Nephron (organoid): Measurements from ENCODE around the gene ASXL3.

Source experiments
- H3K27ac Mint-ChIP-seq, 3 experiments: 2 replicates each; pipeline ENCODE4 v1.8.0; 2020; ENCODE audit warnings: mixed read lengths in 3 of 3, mild to moderate bottlenecking in 2 of 3, moderate library complexity in 1 of 3
- H3K27me3 Mint-ChIP-seq: 2 replicates; pipeline ENCODE4 v1.8.0; 2021; ENCODE audit warnings: low read depth, mild to moderate bottlenecking, moderate library complexity, mixed read lengths
- H3K36me3 Mint-ChIP-seq: 2 replicates; pipeline ENCODE4 v1.8.0; 2020; ENCODE audit warnings: low read depth, mixed read lengths
- H3K4me1 Mint-ChIP-seq: 2 replicates; pipeline ENCODE4 v1.8.0; 2020; ENCODE audit warnings: mixed read lengths
- H3K4me3 Mint-ChIP-seq, 3 experiments: 2 replicates each; pipeline ENCODE4 v1.8.0; 2020; ENCODE audit warnings: mild to moderate bottlenecking in 3 of 3, mixed read lengths in 3 of 3, moderate library complexity in 2 of 3
- H3K9me3 Mint-ChIP-seq: 2 replicates; pipeline ENCODE4 v1.8.0; 2020; ENCODE audit warnings: mixed read lengths
- TF ChIP-seq, protein P1 (sequence below), 3 experiments: fragments of 200-600 bp; sonication (generic); IDR thresholded peaks; one replicate each; pipeline ENCODE4 v1.5.0; 2021; ENCODE audit warnings: antibody characterized with exemption in 3 of 3; ENCODE audit not compliant: unreplicated experiment in 3 of 3

Gene ASXL3

GRCh38 chr18:33664241-33664874 is 86.3 kb downstream of the ASXL3 start:
- H3K9me3 Mint-ChIP-seq = no peaks in the 10 kb centered on the region

GRCh38 chr18:33665187-33665586 is 87.2 kb downstream of the ASXL3 start:
- Mint-ChIP-seq H3K27me3 (no peaks in the 10 kb centered on the region), H3K27ac (no peak overlapping the region), H3K4me1 (peaks cover 25% of the 10 kb centered on the region), H3K9me3 (no peaks in the 10 kb centered on the region), H3K36me3 (peaks cover 7% of the 10 kb centered on the region), H3K4me3 (no peak overlapping the region)
- TF ChIP-seq, protein P1, sequence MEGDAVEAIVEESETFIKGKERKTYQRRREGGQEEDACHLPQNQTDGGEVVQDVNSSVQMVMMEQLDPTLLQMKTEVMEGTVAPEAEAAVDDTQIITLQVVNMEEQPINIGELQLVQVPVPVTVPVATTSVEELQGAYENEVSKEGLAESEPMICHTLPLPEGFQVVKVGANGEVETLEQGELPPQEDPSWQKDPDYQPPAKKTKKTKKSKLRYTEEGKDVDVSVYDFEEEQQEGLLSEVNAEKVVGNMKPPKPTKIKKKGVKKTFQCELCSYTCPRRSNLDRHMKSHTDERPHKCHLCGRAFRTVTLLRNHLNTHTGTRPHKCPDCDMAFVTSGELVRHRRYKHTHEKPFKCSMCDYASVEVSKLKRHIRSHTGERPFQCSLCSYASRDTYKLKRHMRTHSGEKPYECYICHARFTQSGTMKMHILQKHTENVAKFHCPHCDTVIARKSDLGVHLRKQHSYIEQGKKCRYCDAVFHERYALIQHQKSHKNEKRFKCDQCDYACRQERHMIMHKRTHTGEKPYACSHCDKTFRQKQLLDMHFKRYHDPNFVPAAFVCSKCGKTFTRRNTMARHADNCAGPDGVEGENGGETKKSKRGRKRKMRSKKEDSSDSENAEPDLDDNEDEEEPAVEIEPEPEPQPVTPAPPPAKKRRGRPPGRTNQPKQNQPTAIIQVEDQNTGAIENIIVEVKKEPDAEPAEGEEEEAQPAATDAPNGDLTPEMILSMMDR (IDR thresholded peaks at IDR 0.05; ENCODE audit: unreplicated experiment in 3 of 3) = no peak

More at GRCh38 chr18:33664241-33664874, 86.3 kb downstream of the ASXL3 start:
- TF ChIP-seq, protein P1 (IDR thresholded peaks at IDR 0.05; ENCODE audit: unreplicated experiment in 3 of 3) = no peak
- H3K27ac Mint-ChIP-seq = no peak overlapping the region
- no peak overlapping the region for H3K4me3 Mint-ChIP-seq
- peaks cover 25% of the 10 kb centered on the region for H3K4me1 Mint-ChIP-seq
- H3K27me3 Mint-ChIP-seq = no peaks in the 10 kb centered on the region
- peaks cover 7% of the 10 kb centered on the region for H3K36me3 Mint-ChIP-seq

DNA sequence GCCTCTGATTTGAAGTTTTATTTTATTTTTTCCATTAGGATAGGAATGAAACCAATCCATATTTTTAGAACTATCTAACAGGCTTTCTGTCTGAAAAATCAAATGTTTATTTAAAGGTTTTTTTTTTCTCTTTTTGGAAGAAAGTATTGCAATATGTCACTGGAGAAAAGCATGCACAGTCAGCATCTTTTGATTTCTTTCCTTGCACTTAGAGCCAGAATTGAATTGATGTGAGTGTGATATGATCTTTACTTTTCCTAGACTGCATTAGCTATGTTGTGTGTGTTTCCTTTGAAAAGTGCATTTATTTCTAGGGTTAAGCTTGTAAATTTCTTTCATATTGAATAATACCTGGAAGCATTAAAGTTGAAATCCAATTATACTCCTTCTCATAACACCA is 87.6 kb downstream of the ASXL3 start:
- H3K4me3 Mint-ChIP-seq = no peak overlapping the region
- H3K36me3 Mint-ChIP-seq = peaks cover 7% of the 10 kb centered on the region
- H3K27ac Mint-ChIP-seq = peak overlapping the region in 2 of 3 experiments; percentile 1 to 5
- H3K9me3 Mint-ChIP-seq = no peaks in the 10 kb centered on the region
- TF ChIP-seq, protein P1 (IDR thresholded peaks at IDR 0.05; ENCODE audit: unreplicated experiment in 3 of 3) = no peak
- no peaks in the 10 kb centered on the region for H3K27me3 Mint-ChIP-seq
- peaks cover 20% of the 10 kb centered on the region for H3K4me1 Mint-ChIP-seq

DNA sequence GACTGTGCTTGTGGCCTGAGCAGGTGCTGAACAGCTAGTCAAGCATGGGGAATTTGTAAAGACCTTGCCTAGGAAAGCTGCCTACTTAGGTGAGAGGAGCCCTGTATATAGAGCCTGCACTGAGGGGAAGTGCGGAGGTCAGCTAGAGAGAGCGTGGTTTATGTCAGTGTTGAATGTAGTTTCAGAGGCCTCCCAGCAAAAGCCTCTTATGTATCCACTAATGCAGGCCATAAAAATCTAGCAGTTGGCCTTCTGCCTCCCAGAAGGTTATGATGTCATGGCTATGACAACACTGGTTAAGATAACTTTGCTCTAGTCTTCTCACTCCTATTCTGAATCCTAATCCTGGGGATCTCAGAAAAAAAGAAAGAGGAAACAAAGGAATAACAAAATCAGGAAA is 88.9 kb downstream of the ASXL3 start:
- Mint-ChIP-seq H3K4me1 (peaks cover 19% of the 10 kb centered on the region), H3K4me3 (no peak overlapping the region), H3K27me3 (no peaks in the 10 kb centered on the region), H3K36me3 (peaks cover 12% of the 10 kb centered on the region), H3K9me3 (no peaks in the 10 kb centered on the region), H3K27ac (peak overlapping the region in 2 of 3 experiments; percentile 13 to 79)
- TF ChIP-seq, protein P1 (IDR thresholded peaks at IDR 0.05; ENCODE audit: unreplicated experiment in 3 of 3) = no peak

DNA sequence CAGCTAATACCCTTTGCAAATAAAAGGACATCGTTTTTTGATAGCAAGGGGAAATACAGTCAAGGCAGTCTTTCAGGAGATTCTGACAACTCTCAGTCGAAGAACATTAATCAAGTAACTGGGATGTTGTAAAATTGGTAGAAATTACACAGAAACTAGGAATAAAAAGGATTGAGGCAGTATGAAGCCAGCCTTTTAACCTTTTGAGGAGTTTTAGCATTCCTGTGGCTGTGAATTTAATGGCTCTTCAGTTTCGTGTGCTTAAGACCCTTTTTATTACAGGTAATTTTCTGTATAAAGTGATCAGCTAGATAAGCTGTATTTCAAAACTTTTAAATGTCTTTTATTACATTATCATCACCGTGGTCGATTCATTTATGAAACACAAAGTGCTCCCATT is 91.6 kb downstream of the ASXL3 start:
- Mint-ChIP-seq H3K27ac (no peak overlapping the region), H3K9me3 (no peaks in the 10 kb centered on the region), H3K36me3 (peaks cover 18% of the 10 kb centered on the region), H3K4me3 (no peak overlapping the region), H3K4me1 (peaks cover 19% of the 10 kb centered on the region), H3K27me3 (no peaks in the 10 kb centered on the region)
- TF ChIP-seq, protein P1 (IDR thresholded peaks at IDR 0.05; ENCODE audit: unreplicated experiment in 3 of 3) = no peak

DNA sequence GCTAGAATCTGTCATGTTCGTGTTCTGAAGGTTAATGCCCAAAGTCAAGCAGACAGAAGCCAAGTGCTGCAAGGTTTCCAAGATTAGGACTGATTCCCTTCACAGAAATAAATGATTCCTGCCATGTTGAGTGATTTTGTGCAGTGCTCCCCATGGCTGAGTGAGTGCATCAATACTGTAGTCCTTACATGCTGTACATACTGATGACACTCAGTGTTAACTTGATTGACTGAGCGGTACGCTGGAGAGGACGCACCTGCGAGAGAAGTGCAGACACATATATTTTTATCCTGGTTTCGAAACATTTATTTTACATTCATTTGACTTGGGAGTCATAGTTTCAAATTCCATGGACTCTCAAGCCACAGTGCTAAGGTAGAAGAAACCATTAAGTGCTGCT is 92.0 kb downstream of the ASXL3 start:
- TF ChIP-seq, protein P1 (IDR thresholded peaks at IDR 0.05; ENCODE audit: unreplicated experiment in 3 of 3) = no peak
- H3K9me3 Mint-ChIP-seq = no peaks in the 10 kb centered on the region
- H3K4me3 Mint-ChIP-seq = no peak overlapping the region
- peaks cover 21% of the 10 kb centered on the region for H3K36me3 Mint-ChIP-seq
- H3K4me1 Mint-ChIP-seq = peaks cover 19% of the 10 kb centered on the region
- H3K27me3 Mint-ChIP-seq = no peaks in the 10 kb centered on the region
- peak overlapping the region in 1 of 3 experiments; percentile 10 for H3K27ac Mint-ChIP-seq
